Endothelial cell of umbilical vein (primary cell): ENCODE data around the gene STAT5B. TPM values are rescaled to one million over a fixed set of nuclear protein-coding genes. Genes with fewer than 3 reads are reported as not detected.

ENCODE experiments used
- BruUV-seq: library from RNA; stranded (reverse); fragments of 400-500 nt; replicated peaks from 2 replicates; lab custom pipeline; 2021; lab: Mats Ljungman, UMichigan
- CTCF ChIA-PET: fragments of 300-600, 350-600 bp; sonication (Branson Sonifier 250); formaldehyde crosslinking; loops from one replicate; lab custom pipeline; 2021; ENCODE audit warnings: antibody characterized with exemption, inconsistent platforms; lab: Charles Lee
- POLR2A ChIA-PET: fragments of 300-600, 350-600 bp; sonication (Branson Sonifier 250); formaldehyde crosslinking; loops from one replicate; lab custom pipeline; 2021; ENCODE audit warnings: antibody characterized with exemption, inconsistent platforms; lab: Charles Lee
- DNase-seq: peaks from one replicate; pipeline ENCODE4 v3.0.0-alpha.2; 2011; ENCODE audit warnings: low read depth, low spot score
- FAIRE-seq: peaks from 2 replicates; lab custom pipeline; 2011; peaks lifted over from hg19 to GRCh38; lab: Jason Lieb, UNC
- H2AFZ ChIP-seq: 2 replicates; pipeline ENCODE4 v1.6.0; 2012; ENCODE audit warnings: low read depth, low read length, control low read depth, inconsistent platforms
- H3K27ac ChIP-seq: 2 replicates; pipeline ENCODE4 v1.5.1; 2011; ENCODE audit warnings: low read depth, mild to moderate bottlenecking, control low read depth, low read length, moderate library complexity; ENCODE audit not compliant: insufficient read depth
- H3K27me3 ChIP-seq, 2 experiments: 2 replicates each; pipeline versions ENCODE4 v1.6.0 to v1.6.1; 2011; ENCODE audit warnings: low read length in 2 of 2, mixed read lengths in 1 of 2; ENCODE audit not compliant: control insufficient read depth in 2 of 2, insufficient read depth in 2 of 2
- H3K36me3 ChIP-seq, 2 experiments: 2 replicates in 1 of 2; 3 replicates in 1 of 2; pipeline ENCODE4 v1.5.1; 2011; ENCODE audit warnings: low read length in 2 of 2, mild to moderate bottlenecking in 1 of 2, moderate library complexity in 1 of 2; ENCODE audit not compliant: control insufficient read depth in 2 of 2, insufficient read depth in 2 of 2; ENCODE audit errors: extremely low read depth in 1 of 2
- H3K4me1 ChIP-seq: 3 replicates; pipeline ENCODE4 v1.5.1; 2011; ENCODE audit warnings: mild to moderate bottlenecking, low read length; ENCODE audit not compliant: control insufficient read depth, insufficient read depth; ENCODE audit errors: extremely low read depth
- H3K4me2 ChIP-seq: 2 replicates; pipeline ENCODE4 v1.6.1; 2011; ENCODE audit warnings: low read length, control low read depth, mixed read lengths; ENCODE audit not compliant: insufficient read depth
- H3K4me3 ChIP-seq, 3 experiments: fragments of 200-600 bp in 1 of 3; sonication (generic), shearing (Covaris generic) in 1 of 3; replicated peaks in 1 of 3; 2 replicates each; pipeline ENCODE4 v1.5.1; 2011 to 2016; ENCODE audit warnings: control low read depth in 3 of 3, low read length in 3 of 3, mild to moderate bottlenecking in 2 of 3, inconsistent platforms in 1 of 3, low read depth in 1 of 3, moderate library complexity in 1 of 3; ENCODE audit not compliant: insufficient read depth in 1 of 3
- H3K79me2 ChIP-seq: 2 replicates; pipeline ENCODE4 v1.6.0; 2012; ENCODE audit warnings: low read length, inconsistent platforms; ENCODE audit not compliant: control insufficient read depth, insufficient read depth
- H3K9ac ChIP-seq: replicated peaks from 2 replicates; pipeline ENCODE3; 2011; ENCODE audit warnings: low read length, control low read depth; ENCODE audit not compliant: insufficient read depth; ENCODE audit errors: extremely low read depth
- H3K9me1 ChIP-seq: replicated peaks from 3 replicates; pipeline ENCODE4 v1.6.0; 2011; ENCODE audit warnings: mild to moderate bottlenecking, low read length; ENCODE audit not compliant: control insufficient read depth, insufficient read depth; ENCODE audit errors: extremely low read depth
- H3K9me3 ChIP-seq: replicated peaks from 2 replicates; pipeline ENCODE4 v1.5.1; 2012; ENCODE audit warnings: low read length, inconsistent platforms; ENCODE audit not compliant: control insufficient read depth, insufficient read depth
- H4K20me1 ChIP-seq: replicated peaks from 2 replicates; pipeline ENCODE3; 2011; ENCODE audit warnings: mild to moderate bottlenecking, low read length; ENCODE audit not compliant: control insufficient read depth, insufficient read depth; ENCODE audit errors: extremely low read depth
- CTCF ChIP-seq, 2 donors: IDR thresholded peaks; 1 replicate in 1 of 2; 2 replicates in 1 of 2; pipeline ENCODE4 v1.5.1; 2011; ENCODE audit warnings: low read length in 2 of 2, mild to moderate bottlenecking in 2 of 2, moderate library complexity in 2 of 2, control low read depth in 1 of 2, inconsistent platforms in 1 of 2, low read depth in 1 of 2; ENCODE audit not compliant: insufficient read depth in 1 of 2; ENCODE audit errors: extremely low read depth in 1 of 2
- EZH2 ChIP-seq: IDR thresholded peaks from 2 replicates; pipeline ENCODE4 v1.6.1; 2012; ENCODE audit warnings: borderline replicate concordance, low read depth, mild to moderate bottlenecking, moderate library complexity, low read length, inconsistent platforms; ENCODE audit not compliant: severe bottlenecking
- FOS ChIP-seq: IDR thresholded peaks from 2 replicates; pipeline ENCODE4 v1.6.1; 2011; ENCODE audit warnings: mild to moderate bottlenecking, low read length, moderate library complexity, borderline replicate concordance; ENCODE audit not compliant: insufficient read depth
- GATA2 ChIP-seq: IDR thresholded peaks from 2 replicates; pipeline ENCODE4 v1.7.0; 2011; ENCODE audit warnings: low read depth, mild to moderate bottlenecking, moderate library complexity, mixed read lengths, low read length; ENCODE audit not compliant: insufficient read length, insufficient read depth
- JUN ChIP-seq: IDR thresholded peaks from 2 replicates; pipeline ENCODE4 v1.6.1; 2011; ENCODE audit warnings: borderline replicate concordance, low read depth; ENCODE audit not compliant: insufficient read length, insufficient read depth
- MYC ChIP-seq: IDR thresholded peaks from one replicate; pipeline ENCODE4 v1.6.1; 2011; ENCODE audit warnings: mild to moderate bottlenecking, low read depth, low read length
- POLR2A ChIP-seq: IDR thresholded peaks from 2 replicates; pipeline ENCODE4 v1.6.1; 2012; ENCODE audit warnings: low read depth, mild to moderate bottlenecking, control low read depth, low read length
- POLR2AphosphoS5 ChIP-seq: IDR thresholded peaks from 2 replicates; pipeline ENCODE4 v1.6.1; 2012; ENCODE audit warnings: low read depth, mild to moderate bottlenecking, control low read depth, low read length, moderate library complexity; ENCODE audit not compliant: insufficient read depth
- dilution Hi-C: fragments of 300-500 bp; cut with MboI; formaldehyde crosslinking; loops from one replicate; pipeline ENCODE4 v1.15.0; 2019; ENCODE audit warnings: low sequenced_read_pairs; ENCODE audit not compliant: extremely low pct_ligation_motif_present
- intact Hi-C: fragments of 100-400 bp; cut with micrococcal nuclease; formaldehyde crosslinking; loops from one replicate; pipeline ENCODE4 v1.10.0; 2022
- polyA plus RNA-seq, 4 experiments: library from polyadenylated mRNA; depleted of rRNA in 3 of 4; stranded (reverse) in 3 of 4; unstranded in 1 of 4; fragments of >200 nt; gene quantifications; 2 replicates each; pipeline versions ENCODE4 v1.2.1 to v1.2.3, GENCODE V29; 2011 to 2012; ENCODE audit warnings: missing spikeins in 1 of 4
- total RNA-seq: library from RNA; stranded (reverse); gene quantifications from 2 replicates; pipeline ENCODE4 v1.2.3, GENCODE V29; 2021
- TF ChIP-seq, protein P1 (sequence below): IDR thresholded peaks from 2 replicates; pipeline ENCODE4 v1.6.1; 2011; ENCODE audit not compliant: insufficient read depth, insufficient read length

The STAT5B gene
- total and polyA plus RNA-seq, 2 donors (not counting 3 experiments of a cell fraction or from before 2014, with no cell fraction given) = 43.3 to 53.7 TPM

- Histone ChIP-seq H3K4me3 (no peak overlapping the region), H2AFZ (no peak overlapping the region), H4K20me1 (no peaks in the 10 kb centered on the region), H3K9me3 (no peaks in the 10 kb centered on the region), H3K9ac (no peak overlapping the region), H3K4me2 (no peak overlapping the region), H3K36me3 (no peaks in the 10 kb centered on the region), H3K4me1 (no peaks in the 10 kb centered on the region), H3K27ac (no peak overlapping the region), H3K79me2 (no peaks in the 10 kb centered on the region), H3K27me3 (no peaks in the 10 kb centered on the region), H3K9me1 (no peaks in the 10 kb centered on the region)
- CTCF ChIA-PET = interaction anchor here (0.8 to 1.4 kb wide), 2 partner anchors 14 to 31 kb away, joined by 3 to 4 read pairs; no protein-coding TSS in a partner anchor
- intact Hi-C loops = no loop called here
- dilution Hi-C loops = no loop called here
- TF ChIP-seq GATA2 (no peak), CTCF (IDR thresholded peaks at IDR 0.05; ENCODE audit: extremely low read depth in 1 of 2, insufficient read depth in 1 of 2, low read depth in 1 of 2, low read length in 2 of 2) (no peak), POLR2A (no peak), JUN (no peak), EZH2 (no peak), MYC (no peak), POLR2AphosphoS5 (no peak), FOS (no peak)
- TF ChIP-seq, protein P1, sequence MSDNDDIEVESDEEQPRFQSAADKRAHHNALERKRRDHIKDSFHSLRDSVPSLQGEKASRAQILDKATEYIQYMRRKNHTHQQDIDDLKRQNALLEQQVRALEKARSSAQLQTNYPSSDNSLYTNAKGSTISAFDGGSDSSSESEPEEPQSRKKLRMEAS = no peak
- no TSS peak for BruUV-seq
- no peak for DNase-seq
- no peak for FAIRE-seq
- POLR2A ChIA-PET = no interaction called here
Measured at GRCh38 chr17:42190491-42191274, 85.5 kb downstream of the STAT5B start.
